SK-N-SH (cell line): ENCODE data around the gene NUMA1. TPM values are rescaled to one million over a fixed set of nuclear protein-coding genes. Genes with fewer than 3 reads are reported as not detected.

ENCODE experiments used
- CTCF ChIA-PET: fragments of 300-600, 350-600 bp; formaldehyde crosslinking; extraction: SDS; loops from one replicate; lab custom pipeline; 2021; lab: Yijun Ruan, JAX
- POLR2A ChIA-PET: fragments of 350-600 bp; sonication (Branson Sonifier 250); formaldehyde crosslinking; extraction: SDS; loops from one replicate; lab custom pipeline; 2020; ENCODE audit warnings: antibody characterized with exemption, inconsistent platforms; lab: Yijun Ruan, JAX
- DNase-seq: peaks from one replicate; pipeline ENCODE4 v3.0.0; 2012
- H2AFZ ChIP-seq: fragments of 200-600 bp; sonication (generic); 2 replicates; pipeline ENCODE4 v1.8.1; 2016; ENCODE audit warnings: antibody characterized with exemption, mild to moderate bottlenecking, low read depth
- H3F3A ChIP-seq: fragments of 200-600 bp; sonication (generic); replicated peaks from 2 replicates; pipeline ENCODE3; 2016; ENCODE audit warnings: antibody characterized with exemption, mild to moderate bottlenecking; ENCODE audit not compliant: insufficient read depth
- H3K27ac ChIP-seq, 2 experiments: fragments of 200-500 bp in 1 of 2; fragments of 200-600 bp in 1 of 2; sonication (Bioruptor generic) in 1 of 2; sonication (generic), shearing (Covaris generic) in 1 of 2; 2 replicates each; pipeline versions ENCODE4 v1.5.1 to v1.6.1; 2014 to 2016; ENCODE audit warnings: low read depth in 2 of 2, inconsistent platforms in 1 of 2, low read length in 1 of 2, mild to moderate bottlenecking in 1 of 2, mixed read lengths in 1 of 2
- H3K27me3 ChIP-seq: fragments of 200-600 bp; sonication (generic), shearing (Covaris generic); 2 replicates; pipeline ENCODE4 v1.6.1; 2016; ENCODE audit warnings: mixed run types; ENCODE audit not compliant: insufficient read depth
- H3K36me3 ChIP-seq, 2 experiments: fragments of 200-500 bp in 1 of 2; fragments of 200-600 bp in 1 of 2; sonication (Bioruptor generic) in 1 of 2; sonication (generic) in 1 of 2; replicated peaks in 1 of 2; 2 replicates each; pipeline versions ENCODE3 to v1.5.1; 2014 to 2016; ENCODE audit warnings: low read length in 1 of 2, mild to moderate bottlenecking in 1 of 2; ENCODE audit not compliant: insufficient read depth in 2 of 2, control insufficient read depth in 1 of 2
- H3K4me1 ChIP-seq, 2 experiments: fragments of 200-500 bp in 1 of 2; fragments of 200-600 bp in 1 of 2; sonication (Bioruptor generic) in 1 of 2; sonication (generic), shearing (Covaris generic) in 1 of 2; 2 replicates each; pipeline versions ENCODE4 v1.5.1 to v1.6.1; 2014 to 2016; ENCODE audit warnings: low read depth in 1 of 2, low read length in 1 of 2, mixed run types in 1 of 2; ENCODE audit not compliant: insufficient read depth in 2 of 2, control insufficient read depth in 1 of 2
- H3K4me2 ChIP-seq: fragments of 200-600 bp; sonication (generic), shearing (Covaris generic); 2 replicates; pipeline ENCODE4 v1.6.1; 2017; ENCODE audit warnings: mixed run types
- H3K4me3 ChIP-seq, 2 experiments: fragments of 200-500 bp in 1 of 2; fragments of 200-600 bp in 1 of 2; sonication (Bioruptor generic) in 1 of 2; sonication (generic), shearing (Covaris generic) in 1 of 2; 2 replicates each; pipeline versions ENCODE4 v1.5.1 to v1.8.1; 2014 to 2016; ENCODE audit warnings: low read depth in 2 of 2, inconsistent platforms in 1 of 2, low read length in 1 of 2, mild to moderate bottlenecking in 1 of 2, mixed read lengths in 1 of 2, moderate library complexity in 1 of 2
- H3K79me2 ChIP-seq: fragments of 200-600 bp; sonication (generic); 2 replicates; pipeline ENCODE4 v1.8.1; 2017; ENCODE audit warnings: mild to moderate bottlenecking; ENCODE audit not compliant: insufficient read depth
- H3K9ac ChIP-seq: fragments of 200-600 bp; sonication (generic); 2 replicates; pipeline ENCODE4 v1.6.1; 2017; ENCODE audit warnings: mixed run types
- H3K9me2 ChIP-seq: fragments of 200-600 bp; sonication (generic); 2 replicates; pipeline ENCODE4 v1.6.1; 2017; ENCODE audit warnings: mixed run types
- H3K9me3 ChIP-seq: fragments of 200-600 bp; sonication (generic); 2 replicates; pipeline ENCODE4 v1.6.1; 2017; ENCODE audit warnings: mixed run types, mild to moderate bottlenecking, moderate library complexity
- H4K20me1 ChIP-seq: fragments of 200-600 bp; sonication (generic); 2 replicates; pipeline ENCODE4 v1.6.1; 2017; ENCODE audit warnings: mild to moderate bottlenecking, mixed run types; ENCODE audit not compliant: insufficient read depth
- EP300 ChIP-seq, 2 experiments: IDR thresholded peaks; 2 replicates each; pipeline versions ENCODE4 v1.4.0 to v1.6.1; 2012; ENCODE audit warnings: borderline replicate concordance in 1 of 2, low read depth in 1 of 2, low read length in 1 of 2
- EZH2phosphoT487 ChIP-seq: fragments of 200-600 bp; sonication (generic); IDR thresholded peaks from 2 replicates; pipeline ENCODE4 v1.6.1; 2017; ENCODE audit warnings: low read depth, mixed run types, mild to moderate bottlenecking, antibody characterized with exemption, moderate library complexity, borderline replicate concordance
- FOSL2 ChIP-seq: IDR thresholded peaks from 2 replicates; pipeline ENCODE4 v1.4.0; 2012; ENCODE audit warnings: low read depth, mild to moderate bottlenecking, moderate library complexity, borderline replicate concordance
- FOXJ3 ChIP-seq: sonication (generic); formaldehyde crosslinking; IDR thresholded peaks from 2 replicates; pipeline ENCODE4 v1.5.1; 2020; ENCODE audit warnings: mild to moderate bottlenecking, missing genetic modification reagents
- FOXM1 ChIP-seq: IDR thresholded peaks from 2 replicates; pipeline ENCODE4 v1.4.0; 2012; ENCODE audit warnings: low read depth, mild to moderate bottlenecking
- GABPA ChIP-seq: IDR thresholded peaks from 2 replicates; pipeline ENCODE4 v1.4.0; 2012; ENCODE audit warnings: low read depth, mild to moderate bottlenecking
- IRF3 ChIP-seq: fragments of 150-350 bp; IDR thresholded peaks from 2 replicates; pipeline ENCODE4 v1.6.1; 2016; ENCODE audit warnings: mild to moderate bottlenecking, low read depth, low read length
- MAX ChIP-seq: IDR thresholded peaks from 2 replicates; pipeline ENCODE4 v1.4.0; 2012; ENCODE audit warnings: low read depth
- MEF2A ChIP-seq: IDR thresholded peaks from 2 replicates; pipeline ENCODE4 v1.4.0; 2012; ENCODE audit warnings: low read depth, borderline replicate concordance
- MXI1 ChIP-seq: IDR thresholded peaks from 2 replicates; pipeline ENCODE4 v1.6.1; 2012; ENCODE audit warnings: mild to moderate bottlenecking, low read depth, low read length, improper control_type of control experiment
- NFIC ChIP-seq: IDR thresholded peaks from 2 replicates; pipeline ENCODE4 v1.4.0; 2012; ENCODE audit warnings: borderline replicate concordance
- PBX3 ChIP-seq: IDR thresholded peaks from 2 replicates; pipeline ENCODE4; 2012
- RAD21 ChIP-seq: IDR thresholded peaks from 2 replicates; pipeline ENCODE4 v1.6.1; 2012; ENCODE audit warnings: mild to moderate bottlenecking, low read length
- TCF12 ChIP-seq: IDR thresholded peaks from 2 replicates; pipeline ENCODE4 v1.4.0; 2012
- TEAD4 ChIP-seq: IDR thresholded peaks from 2 replicates; pipeline ENCODE4 v1.4.0; 2012; ENCODE audit warnings: mild to moderate bottlenecking, borderline replicate concordance; ENCODE audit not compliant: insufficient read depth
- USF2 ChIP-seq: fragments of 150-350 bp; IDR thresholded peaks from 2 replicates; pipeline ENCODE4 v1.6.1; 2017; ENCODE audit warnings: antibody characterized with exemption, low read length, low read depth, borderline replicate concordance
- ZBTB33 ChIP-seq: IDR thresholded peaks from 2 replicates; pipeline ENCODE4 v1.4.0; 2012; ENCODE audit warnings: low read depth, borderline replicate concordance
- WGBS: methylation state at CpG from one replicate; pipeline ENCODE4 v1.1.6; 2017; ENCODE audit warnings: low lambda C conversion rate; 5-methylcytosine and 5-hydroxymethylcytosine counted together
- polyA plus RNA-seq, 3 experiments: library from polyadenylated mRNA; depleted of rRNA; stranded (reverse); fragments of >200 nt; gene quantifications; 2 replicates each; pipeline ENCODE4 v1.2.3, GENCODE V29; 2012
- TF ChIP-seq, protein P1 (sequence below): IDR thresholded peaks from 2 replicates; pipeline ENCODE4 v1.4.0; 2012; ENCODE audit warnings: low read depth, borderline replicate concordance

Gene NUMA1
- polyA plus RNA-seq, 1 of the 3 experiments (the other 2 are of a cell fraction), result 111 TPM

- Histone ChIP-seq H4K20me1 (no peaks in the 10 kb centered on the region), H3K36me3 (no peaks in the 10 kb centered on the region), H3K9me2 (no peaks in the 10 kb centered on the region), H3K27me3 (no peaks in the 10 kb centered on the region; the same call in 1 of the 2 replicates), H2AFZ (no peak overlapping the region), H3K4me2 (no peak overlapping the region), H3K9me3 (peaks cover 5% of the 10 kb centered on the region; the same call in 1 of the 2 replicates), H3K9ac (no peak overlapping the region), H3K4me3 (no peak overlapping the region), H3K4me1 (no peaks in the 10 kb centered on the region)
- ChIA-PET POLR2A (no interaction called here), CTCF (interaction anchor here (0.8 to 2.2 kb wide), 5 partner anchors 15 to 309 kb away, joined by 3 to 12 read pairs (median 4); partner anchors contain the start of genes CLPB and XNDC1N)
- 16% methylated on average over 1 of the region's 1 CpG for WGBS
- no peak for DNase-seq
- TF ChIP-seq, protein P1, sequence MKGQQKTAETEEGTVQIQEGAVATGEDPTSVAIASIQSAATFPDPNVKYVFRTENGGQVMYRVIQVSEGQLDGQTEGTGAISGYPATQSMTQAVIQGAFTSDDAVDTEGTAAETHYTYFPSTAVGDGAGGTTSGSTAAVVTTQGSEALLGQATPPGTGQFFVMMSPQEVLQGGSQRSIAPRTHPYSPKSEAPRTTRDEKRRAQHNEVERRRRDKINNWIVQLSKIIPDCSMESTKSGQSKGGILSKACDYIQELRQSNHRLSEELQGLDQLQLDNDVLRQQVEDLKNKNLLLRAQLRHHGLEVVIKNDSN, result no peak
- TF ChIP-seq MEF2A (no peak), IRF3 (no peak), EZH2phosphoT487 (no peak), USF2 (no peak), GABPA (no peak), MXI1 (no peak), TCF12 (no peak), FOSL2 (no peak), NFIC (no peak), FOXM1 (no peak), ZBTB33 (no peak), EP300 (IDR thresholded peaks at IDR 0.05; ENCODE audit: borderline replicate concordance in 1 of 2, low read depth in 1 of 2, low read length in 1 of 2) (no peak), PBX3 (no peak), RAD21 (no peak), TEAD4 (no peak), FOXJ3 (CRISPR knock-in tag) (no peak), MAX (no peak)
- TF ChIP-seq, all 33 proteins: peak for 0
- Histone ChIP-seq H3F3A (no peaks in the 10 kb centered on the region), H3K27ac (no peak overlapping the region), H3K79me2 (no peaks in the 10 kb centered on the region)
These were observed 45.6 kb upstream of the NUMA1 start for GRCh38 chr11:72125956-72126355.
